GM12878 (cell line): Measurements from ENCODE around the gene MCCD1. TPM values are rescaled to one million over a fixed set of nuclear protein-coding genes. Genes with fewer than 3 reads are reported as not detected.

Experiments
- BACH1 ChIP-seq: fragments of 450-650 bp; IDR thresholded peaks from 2 replicates; pipeline ENCODE4 v1.6.1; 2017; ENCODE audit warnings: mild to moderate bottlenecking, borderline replicate concordance
- BHLHE40 ChIP-seq, 2 experiments: fragments of 450-650 bp in 1 of 2; IDR thresholded peaks; 2 replicates each; pipeline ENCODE4 v1.6.1; 2011 to 2017; ENCODE audit warnings: low read depth in 2 of 2, borderline replicate concordance in 1 of 2, improper control_type of control experiment in 1 of 2, low read length in 1 of 2, mild to moderate bottlenecking in 1 of 2
- BMI1 ChIP-seq: fragments of 450-650 bp; IDR thresholded peaks from 2 replicates; pipeline ENCODE4 v1.6.1; 2016; ENCODE audit warnings: mild to moderate bottlenecking, moderate library complexity, borderline replicate concordance
- NFIC ChIP-seq: IDR thresholded peaks from 2 replicates; pipeline ENCODE4 v1.6.1; 2012; ENCODE audit warnings: low read depth, mild to moderate bottlenecking, inconsistent platforms, low read length, moderate library complexity
- NR2C2 ChIP-seq: IDR thresholded peaks from 2 replicates; pipeline ENCODE4 v1.6.1; 2011; ENCODE audit warnings: borderline replicate concordance, low read depth; ENCODE audit not compliant: control insufficient read depth, insufficient read length
- NRF1 ChIP-seq: conservative IDR thresholded peaks from 2 replicates; pipeline ENCODE4 v1.6.1; 2011; ENCODE audit warnings: mild to moderate bottlenecking, low read depth, low read length, improper control_type of control experiment
- POLR2A ChIP-seq: IDR thresholded peaks from 2 replicates; pipeline ENCODE4 v1.6.1; 2011; ENCODE audit warnings: low read depth, mild to moderate bottlenecking, low read length
- POLR2AphosphoS2 ChIP-seq: IDR thresholded peaks from 2 replicates; pipeline ENCODE4 v1.6.1; 2011; ENCODE audit warnings: low read depth, mild to moderate bottlenecking, low read length, improper control_type of control experiment, moderate library complexity
- POLR2AphosphoS5 ChIP-seq: IDR thresholded peaks from 2 replicates; pipeline ENCODE4 v1.6.1; 2011; ENCODE audit warnings: mild to moderate bottlenecking, low read length, inconsistent platforms
- RBBP5 ChIP-seq: fragments of 200-600 bp; sonication (generic); conservative IDR thresholded peaks from 2 replicates; pipeline ENCODE4 v1.6.1; 2016
- SMAD1 ChIP-seq: fragments of 450-650 bp; IDR thresholded peaks from 2 replicates; pipeline ENCODE4 v1.6.1; 2018; ENCODE audit warnings: mild to moderate bottlenecking, low read depth; ENCODE audit not compliant: partially characterized antibody
- SMARCA5 ChIP-seq: fragments of 450-650 bp; IDR thresholded peaks from 2 replicates; pipeline ENCODE4 v1.6.1; 2017; ENCODE audit warnings: mild to moderate bottlenecking
- STAT1 ChIP-seq: fragments of 450-650 bp; conservative IDR thresholded peaks from 2 replicates; pipeline ENCODE4 v1.6.1; 2014; ENCODE audit warnings: antibody characterized with exemption, mild to moderate bottlenecking
- TCF12 ChIP-seq: IDR thresholded peaks from 2 replicates; pipeline ENCODE4 v1.6.1; 2011; ENCODE audit warnings: low read depth, mild to moderate bottlenecking, low read length
- TCF7 ChIP-seq: IDR thresholded peaks from 2 replicates; pipeline ENCODE4 v1.6.1; 2014; ENCODE audit warnings: antibody characterized with exemption, borderline replicate concordance
- ZBTB33 ChIP-seq: fragments of 450-650 bp; IDR thresholded peaks from 2 replicates; pipeline ENCODE4 v1.6.1; 2017; ENCODE audit warnings: mild to moderate bottlenecking
- ZNF207 ChIP-seq: fragments of 450-650 bp; IDR thresholded peaks from 2 replicates; pipeline ENCODE4 v1.6.1; 2014; ENCODE audit warnings: antibody characterized with exemption, mild to moderate bottlenecking, borderline replicate concordance
- ZNF24 ChIP-seq: fragments of 450-650 bp; IDR thresholded peaks from 2 replicates; pipeline ENCODE4 v1.6.1; 2017; ENCODE audit warnings: antibody characterized with exemption, mild to moderate bottlenecking
- ZNF274 ChIP-seq: IDR thresholded peaks from one replicate; pipeline ENCODE4 v1.8.0; 2011; ENCODE audit not compliant: insufficient read length, insufficient read depth
- polyA plus RNA-seq, 11 experiments: library from polyadenylated mRNA; depleted of rRNA in 4 of 11; unstranded in 6 of 11; stranded (reverse) in 5 of 11; fragments of >200 nt; fragmentation: Nextera tagmentation in 4 of 11; fragmentation: Illumina TruSeq in 1 of 11; extraction: Ambion mirVana in 4 of 11; extraction: Trizol in 1 of 11; gene quantifications; 1 replicate in 1 of 11; 2 replicates in 10 of 11; pipeline versions ENCODE4 v1.2.1 to v1.2.3, GENCODE V29; 2011 to 2016; ENCODE audit warnings: inconsistent platforms in 2 of 11, missing spikeins in 2 of 11, low read depth in 1 of 11
- total RNA-seq, 4 experiments: library from RNA; depleted of rRNA in 3 of 4; stranded (reverse); fragments of >200 nt in 3 of 4; fragmentation: Illumina TruSeq in 1 of 4; extraction: Trizol in 1 of 4; gene quantifications; 2 replicates each; pipeline versions ENCODE4 v1.2.1 to v1.2.3, GENCODE V29; 2013 to 2021
- TF ChIP-seq, protein P1 (sequence below): fragments of 450-650 bp; IDR thresholded peaks from 2 replicates; pipeline ENCODE4 v1.6.1; 2017; ENCODE audit warnings: antibody characterized with exemption, mild to moderate bottlenecking, moderate library complexity
- TF ChIP-seq, protein P2 (sequence below): fragments of 450-650 bp; formaldehyde crosslinking; IDR thresholded peaks from 2 replicates; pipeline ENCODE4 v1.4.0; 2020; ENCODE audit warnings: mild to moderate bottlenecking, moderate library complexity
- TF ChIP-seq, protein P3 (sequence below): IDR thresholded peaks from 2 replicates; pipeline ENCODE4 v1.6.1; 2011; ENCODE audit warnings: mild to moderate bottlenecking, low read depth, low read length, moderate library complexity; ENCODE audit not compliant: insufficient replicate concordance

MCCD1 gene
- total and polyA plus RNA-seq, 10 of the 15 experiments (the other 5 are each of a cell fraction or from before 2014, with no cell fraction given) = not detected

GRCh38 chr6:31575952-31576685 is 47.4 kb downstream of the MCCD1 start (continued):
- TF ChIP-seq NFIC = no peak
- no peak for TF ChIP-seq BMI1
- TF ChIP-seq ZNF207 = no peak
- TF ChIP-seq, protein P1, sequence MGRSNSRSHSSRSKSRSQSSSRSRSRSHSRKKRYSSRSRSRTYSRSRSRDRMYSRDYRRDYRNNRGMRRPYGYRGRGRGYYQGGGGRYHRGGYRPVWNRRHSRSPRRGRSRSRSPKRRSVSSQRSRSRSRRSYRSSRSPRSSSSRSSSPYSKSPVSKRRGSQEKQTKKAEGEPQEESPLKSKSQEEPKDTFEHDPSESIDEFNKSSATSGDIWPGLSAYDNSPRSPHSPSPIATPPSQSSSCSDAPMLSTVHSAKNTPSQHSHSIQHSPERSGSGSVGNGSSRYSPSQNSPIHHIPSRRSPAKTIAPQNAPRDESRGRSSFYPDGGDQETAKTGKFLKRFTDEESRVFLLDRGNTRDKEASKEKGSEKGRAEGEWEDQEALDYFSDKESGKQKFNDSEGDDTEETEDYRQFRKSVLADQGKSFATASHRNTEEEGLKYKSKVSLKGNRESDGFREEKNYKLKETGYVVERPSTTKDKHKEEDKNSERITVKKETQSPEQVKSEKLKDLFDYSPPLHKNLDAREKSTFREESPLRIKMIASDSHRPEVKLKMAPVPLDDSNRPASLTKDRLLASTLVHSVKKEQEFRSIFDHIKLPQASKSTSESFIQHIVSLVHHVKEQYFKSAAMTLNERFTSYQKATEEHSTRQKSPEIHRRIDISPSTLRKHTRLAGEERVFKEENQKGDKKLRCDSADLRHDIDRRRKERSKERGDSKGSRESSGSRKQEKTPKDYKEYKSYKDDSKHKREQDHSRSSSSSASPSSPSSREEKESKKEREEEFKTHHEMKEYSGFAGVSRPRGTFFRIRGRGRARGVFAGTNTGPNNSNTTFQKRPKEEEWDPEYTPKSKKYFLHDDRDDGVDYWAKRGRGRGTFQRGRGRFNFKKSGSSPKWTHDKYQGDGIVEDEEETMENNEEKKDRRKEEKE = no peak
- no peak for TF ChIP-seq SMAD1
- no peak for TF ChIP-seq POLR2A
- TF ChIP-seq, protein P2, sequence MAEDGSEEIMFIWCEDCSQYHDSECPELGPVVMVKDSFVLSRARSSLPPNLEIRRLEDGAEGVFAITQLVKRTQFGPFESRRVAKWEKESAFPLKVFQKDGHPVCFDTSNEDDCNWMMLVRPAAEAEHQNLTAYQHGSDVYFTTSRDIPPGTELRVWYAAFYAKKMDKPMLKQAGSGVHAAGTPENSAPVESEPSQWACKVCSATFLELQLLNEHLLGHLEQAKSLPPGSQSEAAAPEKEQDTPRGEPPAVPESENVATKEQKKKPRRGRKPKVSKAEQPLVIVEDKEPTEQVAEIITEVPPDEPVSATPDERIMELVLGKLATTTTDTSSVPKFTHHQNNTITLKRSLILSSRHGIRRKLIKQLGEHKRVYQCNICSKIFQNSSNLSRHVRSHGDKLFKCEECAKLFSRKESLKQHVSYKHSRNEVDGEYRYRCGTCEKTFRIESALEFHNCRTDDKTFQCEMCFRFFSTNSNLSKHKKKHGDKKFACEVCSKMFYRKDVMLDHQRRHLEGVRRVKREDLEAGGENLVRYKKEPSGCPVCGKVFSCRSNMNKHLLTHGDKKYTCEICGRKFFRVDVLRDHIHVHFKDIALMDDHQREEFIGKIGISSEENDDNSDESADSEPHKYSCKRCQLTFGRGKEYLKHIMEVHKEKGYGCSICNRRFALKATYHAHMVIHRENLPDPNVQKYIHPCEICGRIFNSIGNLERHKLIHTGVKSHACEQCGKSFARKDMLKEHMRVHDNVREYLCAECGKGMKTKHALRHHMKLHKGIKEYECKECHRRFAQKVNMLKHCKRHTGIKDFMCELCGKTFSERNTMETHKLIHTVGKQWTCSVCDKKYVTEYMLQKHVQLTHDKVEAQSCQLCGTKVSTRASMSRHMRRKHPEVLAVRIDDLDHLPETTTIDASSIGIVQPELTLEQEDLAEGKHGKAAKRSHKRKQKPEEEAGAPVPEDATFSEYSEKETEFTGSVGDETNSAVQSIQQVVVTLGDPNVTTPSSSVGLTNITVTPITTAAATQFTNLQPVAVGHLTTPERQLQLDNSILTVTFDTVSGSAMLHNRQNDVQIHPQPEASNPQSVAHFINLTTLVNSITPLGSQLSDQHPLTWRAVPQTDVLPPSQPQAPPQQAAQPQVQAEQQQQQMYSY (CRISPR knock-in tag) = no peak
- TF ChIP-seq RBBP5 = no peak
- no peak for TF ChIP-seq BACH1
- TF ChIP-seq NR2C2 = no peak
- TF ChIP-seq POLR2AphosphoS5 = no peak
- TF ChIP-seq ZNF24 = peak; percentile 91
- TF ChIP-seq, protein P3, sequence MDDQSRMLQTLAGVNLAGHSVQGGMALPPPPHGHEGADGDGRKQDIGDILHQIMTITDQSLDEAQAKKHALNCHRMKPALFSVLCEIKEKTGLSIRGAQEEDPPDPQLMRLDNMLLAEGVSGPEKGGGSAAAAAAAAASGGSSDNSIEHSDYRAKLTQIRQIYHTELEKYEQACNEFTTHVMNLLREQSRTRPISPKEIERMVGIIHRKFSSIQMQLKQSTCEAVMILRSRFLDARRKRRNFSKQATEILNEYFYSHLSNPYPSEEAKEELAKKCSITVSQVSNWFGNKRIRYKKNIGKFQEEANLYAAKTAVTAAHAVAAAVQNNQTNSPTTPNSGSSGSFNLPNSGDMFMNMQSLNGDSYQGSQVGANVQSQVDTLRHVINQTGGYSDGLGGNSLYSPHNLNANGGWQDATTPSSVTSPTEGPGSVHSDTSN = no peak
- TF ChIP-seq TCF12 = 0 out of 2 replicates have a peak, but pooled peaks have one; percentile 18
- no peak for TF ChIP-seq TCF7
- no peak for TF ChIP-seq BHLHE40 (IDR thresholded peaks at IDR 0.05; ENCODE audit: borderline replicate concordance in 1 of 2, low read depth in 2 of 2, low read length in 1 of 2)
- TF ChIP-seq NRF1 = no peak
- no peak for TF ChIP-seq SMARCA5
- TF ChIP-seq STAT1 = no peak
- 0 out of 2 replicates have a peak, but pooled peaks have one; percentile 29 for TF ChIP-seq POLR2AphosphoS2
- no peak for TF ChIP-seq ZNF274
- no peak for TF ChIP-seq ZBTB33
